Activated gamma-delta T cell (primary cell): Measurements from ENCODE around the gene TGDS.
"Not testable (repeated sequence)": the region's sequence is repeated elsewhere in the genome, so short reads cannot be mapped to it uniquely, and the experiment has no call there.

Experiments
- DNase-seq: peaks from one replicate; lab custom pipeline; 2025; lab: John Stamatoyannopoulos, UW

TGDS gene

DNA sequence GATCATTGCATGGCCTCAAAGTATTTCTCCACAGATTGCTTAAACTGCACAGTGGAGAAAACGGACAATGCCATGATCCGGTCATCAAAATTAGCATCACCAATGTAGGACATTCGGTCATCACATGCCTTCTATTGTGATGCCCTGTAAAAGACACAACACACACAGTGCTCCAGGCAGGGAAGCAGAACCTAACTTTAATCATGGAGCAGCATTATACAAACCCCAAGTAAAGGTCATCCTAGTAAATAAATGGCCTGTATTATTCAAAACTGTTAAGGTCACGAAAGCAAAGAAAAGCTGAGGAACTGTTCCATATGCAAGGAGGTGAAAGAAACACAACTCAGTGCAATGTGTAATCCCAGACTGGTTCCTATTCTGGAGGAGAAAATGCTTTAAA, 42.2 kb downstream of the TGDS start:
- DNase-seq: no peak

- DNase-seq: no peak
Measured at GRCh38 chr13:94552095-94552494, 43.9 kb downstream of the TGDS start.

GRCh38 chr13:94550062-94550738, 45.8 kb downstream of the TGDS start:
- no peak for DNase-seq

- DNase-seq: peak; percentile 82
Measured at GRCh38 chr13:94549232-94550061, 46.5 kb downstream of the TGDS start.

DNA sequence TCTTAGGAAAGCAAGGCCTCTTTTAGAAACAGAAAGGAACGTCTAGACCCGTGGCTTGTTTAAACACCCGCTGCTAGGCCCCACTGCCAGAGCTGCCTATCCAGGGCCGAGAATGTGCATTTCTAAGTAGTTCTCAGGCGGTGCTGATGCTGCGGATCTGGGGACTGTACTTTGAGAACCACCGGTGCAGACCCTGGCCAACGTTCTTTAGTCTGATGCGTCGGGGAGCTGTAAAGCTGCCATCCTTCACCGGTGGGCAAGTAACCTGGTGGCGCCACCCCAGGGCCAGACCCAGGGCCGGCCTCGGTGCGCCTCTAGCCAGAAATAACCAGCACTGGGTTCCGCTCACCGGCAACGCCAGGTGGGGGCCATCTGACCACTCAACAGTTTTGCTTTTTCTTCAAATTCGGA, 47.1 kb downstream of the TGDS start:
- no peak for DNase-seq

DNA sequence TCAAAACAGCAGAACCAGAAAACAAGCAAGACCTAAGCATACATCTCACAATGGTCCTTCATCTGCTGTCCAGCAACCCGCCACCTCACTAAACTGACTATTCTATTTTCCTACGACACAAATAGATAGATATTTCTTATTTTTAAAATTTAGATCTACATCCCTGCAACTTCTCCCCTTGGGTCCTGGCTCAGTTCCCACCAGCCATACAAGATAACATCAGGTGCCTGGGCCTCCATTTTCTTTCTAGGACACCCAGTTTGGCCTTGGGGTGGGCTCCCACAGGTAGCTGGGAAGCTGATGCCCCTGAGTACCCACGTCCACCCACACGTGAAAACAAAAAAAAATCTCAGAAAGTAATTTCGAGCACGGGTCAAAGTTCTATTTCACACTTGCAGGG, 47.6 kb downstream of the TGDS start:
- no peak for DNase-seq

- no peak for DNase-seq
Measured at GRCh38 chr13:94546061-94546839, 49.7 kb downstream of the TGDS start.

GRCh38 chr13:94544922-94545321, 51.0 kb downstream of the TGDS start:
- no peak for DNase-seq

DNA sequence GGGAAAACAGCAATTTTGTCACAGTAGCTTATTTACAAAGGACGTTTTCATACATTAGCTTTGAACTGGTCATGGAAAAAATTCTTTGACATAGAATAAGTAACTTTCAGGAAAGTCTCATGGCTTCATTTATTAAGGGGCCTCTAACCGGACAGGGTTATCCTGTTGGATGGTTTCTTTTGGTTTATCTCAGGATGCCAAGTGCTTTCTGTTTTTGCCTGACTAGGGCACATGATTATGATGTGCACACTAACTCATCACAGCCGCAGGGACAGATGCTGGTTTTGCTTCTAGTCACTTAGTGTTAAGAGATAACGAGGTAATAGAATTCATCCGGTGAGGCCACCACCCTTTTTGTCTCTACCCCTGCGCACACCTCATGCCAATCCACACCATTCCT, 53.0 kb downstream of the TGDS start:
- no peak for DNase-seq

DNA sequence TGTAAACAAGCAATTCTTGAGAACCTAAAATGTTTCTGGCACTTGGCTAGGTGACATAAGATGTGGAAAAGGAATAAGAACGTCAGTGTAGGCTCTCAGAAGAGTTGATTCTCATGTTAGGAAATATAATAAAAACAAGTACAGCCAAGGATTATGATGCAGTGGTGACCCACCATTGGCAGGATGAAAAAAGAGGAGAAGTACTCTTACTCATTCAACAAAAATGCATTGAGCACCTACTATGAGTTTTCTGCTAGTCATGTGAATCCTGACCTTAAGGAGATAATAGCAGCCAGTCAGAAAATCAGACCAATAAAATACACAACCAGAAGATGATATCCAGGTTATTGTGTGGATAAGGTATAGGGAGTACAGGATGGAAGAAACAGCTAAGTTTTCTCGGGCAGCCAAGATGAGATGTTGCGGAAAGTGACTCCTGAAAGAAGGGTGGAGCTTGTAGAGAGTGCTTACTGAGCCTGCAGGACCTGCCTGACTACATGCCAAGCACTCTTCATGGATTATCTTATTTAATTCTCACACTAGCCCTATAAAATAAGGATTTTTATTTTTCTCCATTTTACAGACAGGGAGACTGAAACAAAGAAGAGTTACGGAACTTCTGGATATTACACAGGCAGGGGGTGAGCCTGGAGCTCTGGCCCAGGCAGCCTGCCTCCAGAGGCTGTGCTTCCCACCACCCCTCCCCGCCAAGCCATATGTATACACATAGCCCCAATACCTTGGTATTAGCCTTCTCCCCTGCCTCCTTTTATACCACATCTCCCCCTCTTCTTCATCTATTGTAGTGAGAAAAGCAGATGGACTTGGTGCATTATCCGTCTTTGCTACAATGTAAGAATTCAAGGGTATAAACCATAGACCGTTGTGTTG, 58.0 kb downstream of the TGDS start:
- DNase-seq: no peak

DNA sequence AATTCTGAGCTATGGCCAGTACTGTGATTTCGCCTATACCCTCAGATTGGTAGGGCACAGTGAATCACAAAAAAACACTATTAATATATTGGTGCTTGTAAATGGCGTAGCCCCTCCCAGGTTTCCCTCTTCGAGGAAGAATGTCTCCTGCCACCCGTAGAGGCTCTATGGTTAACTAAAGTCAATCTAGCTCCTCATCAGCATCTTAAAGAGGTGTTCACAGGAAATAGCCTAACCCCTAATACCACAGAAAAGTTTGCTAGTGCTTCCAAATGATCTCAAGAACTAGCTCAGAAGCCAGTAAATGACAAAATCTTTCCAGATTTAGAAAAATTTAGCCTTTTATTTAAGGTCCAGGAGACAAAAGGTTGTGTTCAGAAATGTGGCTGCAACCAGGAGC, 60.2 kb downstream of the TGDS start:
- DNase-seq: no peak

- DNase-seq: no peak
Measured at GRCh38 chr13:94535231-94535630, 60.7 kb downstream of the TGDS start.

DNA sequence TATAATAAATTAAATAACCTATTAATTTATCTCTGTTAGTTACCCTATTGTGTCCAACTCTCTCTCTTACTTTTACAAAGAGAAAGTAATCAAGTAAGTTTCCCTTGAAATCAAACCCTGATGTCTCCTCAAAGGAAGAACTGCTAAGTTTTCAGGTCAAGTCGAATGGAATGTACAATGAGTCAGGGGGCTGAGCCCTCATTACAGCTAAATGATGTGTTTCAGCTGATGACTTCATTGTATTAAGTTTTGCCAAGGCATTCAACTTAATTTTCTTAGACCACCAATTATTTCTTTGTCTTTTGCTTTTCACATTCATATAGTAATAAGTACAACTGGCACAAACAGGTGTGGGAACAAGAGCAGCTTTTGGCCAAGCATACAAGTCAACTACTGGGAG, 61.8 kb downstream of the TGDS start:
- DNase-seq: no peak

DNA sequence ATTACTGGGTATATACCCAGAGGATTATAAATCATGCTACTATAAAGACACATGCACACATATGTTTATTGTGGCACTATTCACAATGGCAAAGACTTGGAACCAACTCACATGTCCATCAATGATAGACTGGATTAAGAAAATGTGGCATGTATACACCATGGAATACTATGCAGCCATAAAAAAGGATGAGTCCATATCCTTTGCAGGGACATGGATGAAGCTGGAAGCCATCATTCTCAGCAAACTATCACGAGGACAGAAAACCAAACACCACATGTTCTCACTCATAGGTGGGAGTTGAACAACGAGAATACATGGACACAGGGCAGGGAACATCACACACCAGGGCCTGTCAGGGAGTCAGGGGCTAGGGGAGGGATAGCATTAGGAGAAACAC, 63.7 kb downstream of the TGDS start:
- DNase-seq: not testable (repeated sequence)

DNA sequence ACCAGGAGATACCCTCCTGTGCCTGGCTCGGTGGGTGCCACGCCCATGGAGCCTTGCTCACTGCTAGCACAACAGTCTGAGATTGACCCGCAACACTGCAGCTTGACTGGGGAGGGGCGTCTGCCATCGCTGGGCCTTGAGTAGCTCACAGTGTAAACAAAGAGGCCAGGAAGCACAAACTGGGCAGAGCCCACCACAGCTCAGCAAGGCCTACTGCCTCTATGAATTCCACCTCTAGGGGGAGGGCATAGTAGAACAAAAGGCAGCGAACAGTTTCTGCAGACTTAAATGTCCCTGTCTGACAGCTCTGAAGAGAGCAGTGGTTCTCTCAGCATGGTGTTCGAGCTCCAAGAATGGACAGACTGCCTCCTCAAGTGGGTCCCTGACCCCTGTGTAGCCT, 69.0 kb downstream of the TGDS start:
- DNase-seq: not testable (repeated sequence)

DNA sequence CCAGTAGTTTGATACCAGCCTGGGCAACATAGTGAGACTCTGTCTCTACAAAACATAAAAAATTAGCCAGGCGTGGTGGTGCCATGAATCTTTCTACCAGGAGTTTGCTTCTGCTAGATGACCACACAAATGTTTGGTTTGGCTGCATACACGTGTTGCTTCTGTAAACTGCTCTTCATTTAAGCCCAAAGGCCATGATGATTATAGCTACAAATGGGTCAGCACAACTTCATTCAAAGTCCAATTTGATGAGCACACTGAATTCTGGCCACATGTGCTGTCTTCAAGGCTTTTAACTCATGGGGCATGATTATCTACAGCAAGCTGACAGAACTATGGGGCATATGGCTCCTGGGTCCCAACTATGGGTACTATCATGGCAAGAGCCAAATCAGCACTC, 70.2 kb downstream of the TGDS start:
- no peak for DNase-seq

DNA sequence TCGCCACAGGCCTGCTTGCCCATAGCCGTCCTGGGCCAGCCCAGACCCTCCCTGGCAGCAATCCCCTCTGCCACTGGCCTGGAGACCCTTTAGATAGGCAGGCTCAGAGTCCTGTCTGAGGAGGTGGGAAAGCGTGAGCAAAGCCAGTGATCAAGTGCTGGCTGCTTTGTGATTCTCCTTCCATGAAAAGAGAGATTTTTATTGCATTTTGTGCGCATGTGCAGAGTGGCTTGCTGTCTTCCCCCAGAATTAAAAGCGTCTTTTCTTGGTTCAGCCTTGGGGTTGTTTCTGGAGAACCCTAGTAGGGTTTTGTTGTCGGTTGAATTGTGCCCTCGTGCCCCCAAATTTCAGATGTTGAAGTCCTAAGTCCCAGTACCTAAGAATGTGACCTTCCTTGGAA, 71.5 kb downstream of the TGDS start:
- DNase-seq: no peak
